Right atrium auricular region (tissue), 2 donors: Measurements from ENCODE around the gene TMEM186. TPM values are rescaled to one million over a fixed set of nuclear protein-coding genes. Genes with fewer than 3 reads are reported as not detected.

Source experiments
- DNase-seq: peaks from one replicate; pipeline ENCODE4 v3.0.0-alpha.2; 2019; ENCODE audit warnings: low spot score
- H3K27ac ChIP-seq, 2 donors: fragments of 200-600 bp; sonication (generic); 1 replicate in 1 of 2; 2 replicates in 1 of 2; pipeline ENCODE4 v1.5.1; 2016 to 2019
- H3K27me3 ChIP-seq, 2 donors: fragments of 200-600 bp; sonication (generic); one replicate each; pipeline versions ENCODE4 v1.5.1 to v1.6.0; 2017 to 2019
- H3K36me3 ChIP-seq: fragments of 200-600 bp; sonication (generic); one replicate; pipeline ENCODE4 v1.5.1; 2016
- H3K4me1 ChIP-seq, 2 donors: fragments of 200-600 bp; sonication (generic); one replicate each; pipeline versions ENCODE4 v1.5.1 to v1.6.0; 2017 to 2019
- H3K4me3 ChIP-seq, 2 donors: fragments of 200-600 bp; sonication (generic); 1 replicate in 1 of 2; 2 replicates in 1 of 2; pipeline ENCODE4 v1.5.1; 2017 to 2019; ENCODE audit warnings: mild to moderate bottlenecking in 1 of 2, moderate library complexity in 1 of 2
- H3K9me3 ChIP-seq, 2 donors: fragments of 200-600 bp; sonication (generic); one replicate each; pipeline ENCODE4 v1.5.1; 2019
- total RNA-seq, 2 donors: library from RNA; depleted of rRNA; stranded (reverse); fragments of >200 nt; gene quantifications; one replicate each; pipeline ENCODE4 v1.1.0, GENCODE V29; 2016
- TF ChIP-seq, protein P1 (sequence below), 2 donors: fragments of 200-600 bp; sonication (generic); IDR thresholded peaks; one replicate each; pipeline ENCODE4 v1.5.1; 2019; ENCODE audit warnings: antibody characterized with exemption in 2 of 2

The TMEM186 gene
- total RNA-seq, 2 donors from 2014 or later = 6.3 to 7.6 TPM

DNA sequence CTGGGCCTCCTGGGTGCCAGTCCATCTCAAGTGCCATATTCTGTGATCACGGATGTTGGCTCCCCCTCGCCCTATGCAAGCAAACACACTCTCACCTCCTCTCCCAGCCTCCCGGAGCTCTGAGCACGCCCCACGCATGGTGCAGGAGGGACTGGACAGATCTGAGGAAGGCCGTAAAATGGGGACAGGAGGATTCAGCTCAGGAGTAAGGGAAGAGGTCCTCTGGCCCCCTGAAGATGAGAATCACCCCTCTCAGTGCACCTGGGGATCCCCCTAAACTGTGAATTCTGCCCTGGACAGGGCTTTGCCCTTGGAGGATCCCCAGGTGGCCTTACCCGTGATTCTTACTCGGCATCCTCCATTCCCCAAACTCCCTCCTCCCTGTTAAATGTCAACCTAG lies 15.6 kb downstream of the TMEM186 start:
- Histone ChIP-seq H3K27ac (no peak overlapping the region), H3K4me3 (no peak overlapping the region), H3K9me3 (no peaks in the 10 kb centered on the region), H3K4me1 (no peaks in the 10 kb centered on the region), H3K27me3 (no peaks in the 10 kb centered on the region), H3K36me3 (no peaks in the 10 kb centered on the region)
- TF ChIP-seq, protein P1, sequence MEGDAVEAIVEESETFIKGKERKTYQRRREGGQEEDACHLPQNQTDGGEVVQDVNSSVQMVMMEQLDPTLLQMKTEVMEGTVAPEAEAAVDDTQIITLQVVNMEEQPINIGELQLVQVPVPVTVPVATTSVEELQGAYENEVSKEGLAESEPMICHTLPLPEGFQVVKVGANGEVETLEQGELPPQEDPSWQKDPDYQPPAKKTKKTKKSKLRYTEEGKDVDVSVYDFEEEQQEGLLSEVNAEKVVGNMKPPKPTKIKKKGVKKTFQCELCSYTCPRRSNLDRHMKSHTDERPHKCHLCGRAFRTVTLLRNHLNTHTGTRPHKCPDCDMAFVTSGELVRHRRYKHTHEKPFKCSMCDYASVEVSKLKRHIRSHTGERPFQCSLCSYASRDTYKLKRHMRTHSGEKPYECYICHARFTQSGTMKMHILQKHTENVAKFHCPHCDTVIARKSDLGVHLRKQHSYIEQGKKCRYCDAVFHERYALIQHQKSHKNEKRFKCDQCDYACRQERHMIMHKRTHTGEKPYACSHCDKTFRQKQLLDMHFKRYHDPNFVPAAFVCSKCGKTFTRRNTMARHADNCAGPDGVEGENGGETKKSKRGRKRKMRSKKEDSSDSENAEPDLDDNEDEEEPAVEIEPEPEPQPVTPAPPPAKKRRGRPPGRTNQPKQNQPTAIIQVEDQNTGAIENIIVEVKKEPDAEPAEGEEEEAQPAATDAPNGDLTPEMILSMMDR (IDR thresholded peaks at IDR 0.05) = no peak
- no peak for DNase-seq

DNA sequence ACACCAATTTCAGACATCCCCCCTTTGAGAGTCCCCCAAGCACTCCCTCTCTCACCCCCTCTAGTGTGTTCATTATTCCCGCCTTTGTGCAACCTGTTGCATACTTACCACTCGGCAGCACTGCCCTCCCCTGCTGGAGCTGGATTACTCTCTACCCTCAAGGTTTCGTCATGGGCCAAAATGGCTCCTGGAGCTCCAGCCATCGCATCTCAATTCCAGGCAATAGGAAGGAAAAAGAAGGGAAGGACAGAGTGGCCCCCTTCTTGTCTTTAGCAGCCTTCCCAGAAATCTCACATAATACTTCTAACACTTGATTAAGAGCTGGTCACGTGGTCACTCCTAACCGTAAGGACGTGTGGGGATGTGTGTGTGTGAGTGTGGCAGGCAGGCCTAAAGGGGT lies 20.2 kb downstream of the TMEM186 start:
- no peaks in the 10 kb centered on the region for H3K27me3 ChIP-seq
- no peaks in the 10 kb centered on the region for H3K36me3 ChIP-seq
- H3K9me3 ChIP-seq = no peaks in the 10 kb centered on the region
- TF ChIP-seq, protein P1 (IDR thresholded peaks at IDR 0.05) = no peak
- H3K4me1 ChIP-seq = no peaks in the 10 kb centered on the region
- no peak overlapping the region for H3K27ac ChIP-seq
- no peak overlapping the region for H3K4me3 ChIP-seq
- no peak for DNase-seq

DNA sequence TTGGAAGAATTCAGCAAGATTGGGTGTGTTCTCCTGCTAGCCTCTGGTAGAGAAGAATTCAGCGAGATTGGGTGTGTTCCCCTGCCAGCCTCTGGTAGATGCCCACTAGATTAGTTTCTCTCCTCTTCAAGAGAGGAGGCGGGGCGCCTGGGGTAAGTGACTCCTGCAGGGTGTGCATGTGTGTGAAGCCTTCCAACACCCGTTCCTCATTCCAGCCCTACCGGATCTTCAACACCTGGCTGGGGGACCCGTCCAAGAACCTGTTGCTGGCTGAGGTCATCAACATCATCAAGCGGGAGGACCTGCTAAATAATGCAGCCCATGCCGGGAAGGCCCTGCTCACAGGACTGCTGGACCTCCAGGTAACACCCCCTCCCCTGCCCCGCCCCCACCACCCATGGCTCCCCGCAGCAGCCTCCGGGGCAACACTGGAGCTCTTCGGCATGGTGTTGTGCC lies 21.3 kb downstream of the TMEM186 start:
- DNase-seq = no peak
- TF ChIP-seq, protein P1 (IDR thresholded peaks at IDR 0.05) = no peak
- Histone ChIP-seq H3K27me3 (no peaks in the 10 kb centered on the region), H3K4me1 (no peaks in the 10 kb centered on the region), H3K27ac (no peak overlapping the region), H3K4me3 (no peak overlapping the region), H3K9me3 (no peaks in the 10 kb centered on the region), H3K36me3 (no peaks in the 10 kb centered on the region)

DNA sequence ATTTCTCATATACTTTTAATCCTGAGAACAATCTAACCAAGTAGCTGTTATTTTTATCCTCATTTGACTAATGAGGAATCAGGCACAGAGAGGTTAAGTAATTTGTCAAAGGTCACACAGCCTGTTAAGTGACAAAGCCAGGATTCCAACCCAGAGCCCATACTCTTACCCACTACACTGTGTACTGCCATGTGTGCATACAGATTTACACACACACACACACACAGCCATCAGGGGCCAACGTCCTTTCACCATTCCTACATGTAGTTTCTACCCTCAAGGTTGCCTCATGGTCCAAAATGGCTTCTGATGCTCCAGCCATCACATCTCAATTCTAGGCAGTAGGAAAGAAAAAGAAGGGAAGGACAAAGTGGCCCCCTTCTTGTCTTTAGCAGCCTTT lies 22.1 kb downstream of the TMEM186 start:
- no peaks in the 10 kb centered on the region for H3K36me3 ChIP-seq
- TF ChIP-seq, protein P1 (IDR thresholded peaks at IDR 0.05) = no peak

DNA sequence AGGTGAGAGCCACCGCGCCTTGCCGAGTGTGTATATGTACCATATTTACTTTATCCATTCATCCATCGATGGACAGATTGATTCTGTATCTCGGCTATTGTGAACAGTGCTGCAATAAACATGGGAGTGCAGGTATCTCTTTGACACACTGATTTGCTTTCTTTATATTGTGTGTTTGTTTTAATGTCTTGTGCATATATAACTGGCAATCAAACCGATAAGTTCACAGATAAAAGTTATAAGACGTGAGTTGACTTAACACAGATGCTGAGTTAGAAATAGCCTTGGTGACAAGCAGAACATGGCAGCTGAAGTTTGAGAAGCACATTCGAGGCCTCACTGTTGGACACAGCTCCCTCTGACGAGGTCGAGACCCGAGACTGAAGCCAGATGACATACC lies 23.2 kb downstream of the TMEM186 start:
- no peak for DNase-seq
- no peaks in the 10 kb centered on the region for H3K4me1 ChIP-seq
- H3K36me3 ChIP-seq = no peaks in the 10 kb centered on the region
- no peaks in the 10 kb centered on the region for H3K9me3 ChIP-seq
- no peak overlapping the region for H3K27ac ChIP-seq
- H3K4me3 ChIP-seq = no peak overlapping the region
- TF ChIP-seq, protein P1 (IDR thresholded peaks at IDR 0.05) = no peak
- no peaks in the 10 kb centered on the region for H3K27me3 ChIP-seq

More for the DNA sequence above, 22.1 kb downstream of the TMEM186 start:
- Histone ChIP-seq H3K4me1 (no peaks in the 10 kb centered on the region), H3K4me3 (no peak overlapping the region), H3K27me3 (no peaks in the 10 kb centered on the region), H3K27ac (no peak overlapping the region), H3K9me3 (no peaks in the 10 kb centered on the region)
- DNase-seq = no peak

DNA sequence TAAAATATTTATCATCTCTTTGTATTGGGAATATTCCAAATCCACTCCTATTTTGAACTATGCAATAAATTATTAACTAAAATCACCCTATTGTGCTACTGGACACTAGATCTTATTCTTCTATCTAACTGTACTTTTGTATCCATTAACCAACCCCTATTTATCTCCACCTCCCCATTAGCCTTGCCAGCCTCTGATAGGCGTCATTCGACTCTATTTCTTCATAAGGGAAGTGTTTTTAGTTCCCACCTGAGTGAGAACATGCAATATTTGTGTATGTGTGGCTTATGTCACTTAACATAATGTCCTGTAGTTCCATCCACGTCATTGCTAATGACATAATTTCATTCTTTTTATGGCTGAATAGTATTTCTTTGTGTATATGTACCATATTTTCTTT lies 23.9 kb downstream of the TMEM186 start:
- H3K27me3 ChIP-seq = no peaks in the 10 kb centered on the region
- DNase-seq = no peak
- H3K4me3 ChIP-seq = no peak overlapping the region
- no peaks in the 10 kb centered on the region for H3K9me3 ChIP-seq
- H3K36me3 ChIP-seq = no peaks in the 10 kb centered on the region
- H3K4me1 ChIP-seq = no peaks in the 10 kb centered on the region
- no peak overlapping the region for H3K27ac ChIP-seq
- TF ChIP-seq, protein P1 (IDR thresholded peaks at IDR 0.05) = no peak
